Muscle of leg (tissue), 11 donors: ENCODE results near the gene FAM163A. TPM values are rescaled to one million over a fixed set of nuclear protein-coding genes. Genes with fewer than 3 reads are reported as not detected.
"Not testable (repeated sequence)": the region's sequence is repeated elsewhere in the genome, so short reads cannot be mapped to it uniquely, and the experiment has no call there.

Experiments
- DNase-seq: peaks from one replicate; pipeline ENCODE4 v3.0.0; 2013
- H3K27ac ChIP-seq: one replicate; pipeline ENCODE4 v1.5.1; 2013; ENCODE audit warnings: mild to moderate bottlenecking, low read length, control low read depth
- H3K27me3 ChIP-seq: one replicate; pipeline ENCODE4 v1.6.1; 2013; ENCODE audit warnings: low read length; ENCODE audit not compliant: control insufficient read depth, insufficient read depth
- H3K36me3 ChIP-seq: one replicate; pipeline ENCODE4 v1.6.1; 2013; ENCODE audit warnings: low read length; ENCODE audit not compliant: control insufficient read depth, insufficient read depth
- H3K4me1 ChIP-seq: one replicate; pipeline ENCODE4 v1.6.1; 2013; ENCODE audit warnings: low read length; ENCODE audit not compliant: control insufficient read depth, insufficient read depth
- H3K4me3 ChIP-seq: one replicate; pipeline ENCODE4 v1.5.1; 2013; ENCODE audit warnings: low read length, control low read depth
- H3K9me3 ChIP-seq: replicated peaks from 2 replicates; pipeline ENCODE4 v1.6.1; 2013; ENCODE audit warnings: low read depth, low read length; ENCODE audit not compliant: control insufficient read depth
- WGBS: methylation state at CpG from one replicate; pipeline ENCODE4 v1.1.5; 2013; ENCODE audit warnings: missing lambda C conversion rate; ENCODE audit not compliant: insufficient coverage; 5-methylcytosine and 5-hydroxymethylcytosine counted together
- polyA plus RNA-seq, 8 donors: library from polyadenylated mRNA; unstranded; fragments of 120-200 nt; gene quantifications; one replicate each; pipeline versions ENCODE4 v1.2.1 to v1.2.3, GENCODE V29; 2013; ENCODE audit warnings: inconsistent platforms in 1 of 8, low replicate concordance in 1 of 8; ENCODE audit not compliant: insufficient read length in 8 of 8, insufficient read depth in 1 of 8
- total RNA-seq: library from RNA; stranded (reverse); fragments of 120-200 nt; gene quantifications from one replicate; pipeline ENCODE4 v1.2.4, GENCODE V29; 2013

The FAM163A gene
- total and polyA plus RNA-seq, 9 donors, result 0.27 to 1.00 (median 0.72) TPM

DNA sequence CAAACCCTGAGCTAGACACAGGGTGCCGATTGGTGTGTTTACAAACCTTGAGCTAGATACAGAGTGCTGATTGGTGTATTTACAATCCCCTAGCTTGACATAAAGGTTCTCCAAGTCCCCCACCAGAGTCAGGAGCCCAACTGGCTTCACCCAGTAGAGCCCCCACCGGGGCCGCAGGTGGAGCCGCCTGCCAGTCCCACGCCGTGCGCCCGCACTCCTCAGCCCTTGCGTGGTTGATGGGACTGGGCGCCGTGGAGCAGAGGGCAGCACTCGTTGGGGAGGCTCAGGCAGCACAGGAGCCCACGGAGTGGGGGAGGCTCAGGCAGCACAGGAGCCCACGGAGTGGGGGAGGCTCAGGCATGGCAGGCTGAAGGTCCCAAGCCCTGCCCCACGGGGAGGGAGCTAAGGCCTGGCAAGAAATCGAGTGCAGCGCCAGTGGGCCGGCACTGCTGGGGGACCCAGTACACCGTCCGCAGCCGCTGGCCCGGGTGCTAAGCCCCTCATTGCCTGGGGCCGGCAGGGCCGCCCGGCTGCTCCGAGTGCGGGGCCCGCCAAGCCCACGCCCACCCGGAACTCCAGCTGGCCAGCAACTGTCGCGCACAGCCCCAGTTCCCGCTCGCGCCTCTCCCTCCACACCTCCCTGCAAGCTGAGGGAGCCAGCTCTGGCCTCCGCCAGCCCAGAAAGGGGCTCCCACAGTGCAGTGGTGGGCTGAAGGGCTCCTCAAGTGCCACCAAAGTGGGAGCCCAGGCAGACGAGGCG lies 93.8 kb downstream of the FAM163A start:
- not testable (repeated sequence) for DNase-seq, H3K27ac ChIP-seq, H3K9me3 ChIP-seq, H3K36me3 ChIP-seq, H3K27me3 ChIP-seq, H3K4me3 ChIP-seq, H3K4me1 ChIP-seq
- WGBS, result 97% methylated on average over 29 of the region's 38 CpGs

DNA sequence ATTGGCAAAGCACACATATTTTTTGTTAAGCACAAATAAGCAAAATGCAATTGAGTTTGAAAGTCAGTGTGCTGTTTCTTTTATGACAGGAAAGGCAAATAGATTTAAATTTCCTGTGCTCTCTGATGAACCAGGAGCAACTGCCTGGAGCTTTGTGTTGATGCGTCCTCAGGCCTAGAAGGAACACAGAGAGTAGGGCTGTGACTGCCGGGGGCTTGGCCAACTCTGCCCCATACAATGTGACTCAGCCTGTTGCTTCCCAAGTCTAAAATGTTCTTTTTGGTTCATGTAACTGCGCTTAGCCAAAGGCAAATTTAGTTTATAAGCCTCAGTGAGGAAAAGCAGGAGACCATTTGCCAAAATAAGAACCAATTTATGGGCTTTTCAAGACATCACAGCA lies 97.0 kb downstream of the FAM163A start:
- peaks cover 8% of the 10 kb centered on the region for H3K36me3 ChIP-seq

DNA sequence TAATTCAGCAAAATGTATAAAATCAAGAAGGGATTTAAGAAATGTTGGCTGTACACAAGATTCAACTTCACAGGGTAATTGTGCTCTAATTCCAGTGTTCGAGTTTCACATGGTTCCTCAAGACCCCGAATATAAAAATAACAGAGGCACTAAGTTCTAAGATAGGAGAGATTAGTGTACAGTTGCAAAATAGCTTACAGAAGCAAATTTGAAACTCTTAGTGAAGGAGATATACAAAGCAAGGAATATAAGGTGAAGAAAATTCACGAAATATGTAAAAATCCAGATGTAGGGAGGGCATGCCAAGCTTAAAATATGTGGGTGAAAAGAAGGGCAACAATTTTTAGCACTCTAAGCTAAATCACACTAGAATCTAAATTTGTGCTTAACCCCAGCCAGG lies 105.1 kb downstream of the FAM163A start:
- Histone ChIP-seq H3K4me1 (no peaks in the 10 kb centered on the region), H3K9me3 (no peaks in the 10 kb centered on the region), H3K36me3 (peaks cover 40% of the 10 kb centered on the region), H3K4me3 (no peak overlapping the region), H3K27ac (no peak overlapping the region), H3K27me3 (no peaks in the 10 kb centered on the region)
- no peak for DNase-seq
- no CpG with 5 or more reads among the region's 3 CpGs for WGBS

More for the DNA sequence above, 97.0 kb downstream of the FAM163A start:
- DNase-seq, result no peak
- H3K4me3 ChIP-seq, result no peak overlapping the region
- H3K9me3 ChIP-seq, result no peaks in the 10 kb centered on the region
- H3K27me3 ChIP-seq, result no peaks in the 10 kb centered on the region
- no peaks in the 10 kb centered on the region for H3K4me1 ChIP-seq
- H3K27ac ChIP-seq, result no peak overlapping the region
- 100% methylated on average over 2 of the region's 3 CpGs for WGBS

DNA sequence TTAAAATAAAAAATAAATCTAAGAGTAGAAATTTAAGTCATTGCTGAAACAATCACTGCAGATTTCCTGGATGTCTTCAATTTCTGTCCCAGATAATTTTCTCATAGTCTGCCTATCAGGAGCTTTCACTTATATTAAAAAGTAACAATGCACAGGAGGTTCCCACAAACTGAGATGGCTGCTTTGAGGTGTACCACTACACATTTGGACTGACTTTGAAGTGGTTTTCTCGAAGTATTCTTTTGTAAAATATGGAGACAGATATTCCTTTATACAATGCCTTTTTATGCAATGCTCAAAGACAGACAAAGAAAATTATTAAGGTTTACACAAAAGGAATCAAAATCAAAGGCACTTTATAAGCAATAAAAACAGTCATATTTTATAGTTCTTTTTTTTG lies 110.0 kb downstream of the FAM163A start:
- no peaks in the 10 kb centered on the region for H3K9me3 ChIP-seq
- H3K4me3 ChIP-seq, result no peak overlapping the region
- no peak overlapping the region for H3K27ac ChIP-seq
- no peaks in the 10 kb centered on the region for H3K4me1 ChIP-seq
- peaks cover 39% of the 10 kb centered on the region for H3K36me3 ChIP-seq
- DNase-seq, result no peak
- H3K27me3 ChIP-seq, result no peaks in the 10 kb centered on the region
- WGBS, result no CpG with 5 or more reads among the region's 1 CpG

DNA sequence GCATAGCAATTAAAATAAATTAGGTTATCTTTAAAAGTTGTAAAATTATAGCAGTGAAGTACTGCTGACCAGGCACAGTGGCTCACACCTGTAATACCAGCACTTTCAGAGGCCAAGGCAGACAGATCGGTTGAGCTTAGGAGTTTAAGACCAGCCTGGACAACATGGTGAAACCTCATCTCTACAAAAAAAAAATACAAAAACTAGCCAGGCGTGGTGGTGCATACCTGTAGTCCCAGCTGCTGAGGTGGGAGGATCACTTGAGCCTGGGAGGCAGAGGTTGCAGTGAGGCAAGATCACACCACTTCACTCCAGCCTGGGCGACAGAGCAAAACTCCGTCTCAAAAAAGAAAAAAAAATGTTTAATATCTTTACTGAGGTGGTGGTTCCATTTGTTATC lies 112.7 kb downstream of the FAM163A start:
- H3K27me3 ChIP-seq, DNase-seq, H3K9me3 ChIP-seq, H3K4me1 ChIP-seq, H3K27ac ChIP-seq, H3K4me3 ChIP-seq: not testable (repeated sequence)
- peaks cover 29% of the 10 kb centered on the region for H3K36me3 ChIP-seq
- WGBS, result no CpG with 5 or more reads among the region's 4 CpGs

DNA sequence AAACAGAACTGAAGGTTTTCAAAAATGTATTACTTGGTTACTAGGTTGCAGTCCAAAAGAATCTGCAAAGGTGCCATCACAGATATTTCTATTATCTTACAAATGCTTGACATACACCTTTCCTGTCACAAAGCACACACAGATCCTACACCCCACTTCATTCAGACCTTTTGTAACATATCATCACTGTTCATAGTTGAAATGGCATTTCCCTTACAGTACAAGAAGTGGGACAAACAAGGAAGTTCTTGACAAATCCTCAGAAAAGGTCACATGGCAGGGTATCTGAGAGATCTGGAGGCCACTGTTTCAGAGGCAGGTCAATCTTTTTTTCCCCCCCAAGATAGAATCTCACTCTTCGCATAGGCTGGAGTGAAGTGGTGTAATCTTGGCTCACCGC lies 113.2 kb downstream of the FAM163A start:
- no peaks in the 10 kb centered on the region for H3K9me3 ChIP-seq
- no peaks in the 10 kb centered on the region for H3K27me3 ChIP-seq
- H3K27ac ChIP-seq, result no peak overlapping the region
- peaks cover 26% of the 10 kb centered on the region for H3K36me3 ChIP-seq
- no peak overlapping the region for H3K4me3 ChIP-seq
- 100% methylated on average over 2 of the region's 2 CpGs for WGBS
- H3K4me1 ChIP-seq, result no peaks in the 10 kb centered on the region
- DNase-seq, result no peak

DNA sequence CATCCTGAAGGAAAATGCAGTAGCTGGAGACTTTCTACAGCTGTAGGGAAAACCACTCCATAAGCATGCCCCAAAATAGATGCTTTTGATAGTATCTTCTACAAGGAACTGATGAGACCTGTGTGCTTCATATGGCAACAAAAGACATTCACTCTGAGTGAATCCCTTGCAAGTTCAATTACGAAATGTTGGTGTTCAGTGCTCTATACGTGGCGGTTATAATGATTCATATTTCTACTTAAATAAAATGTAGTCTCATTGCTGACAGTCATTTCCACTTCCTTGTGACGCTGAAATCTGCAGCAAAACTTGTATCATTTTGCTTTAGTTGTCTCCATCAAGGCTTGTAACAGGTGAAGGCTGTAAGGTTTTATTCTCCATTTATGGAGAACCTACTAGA lies 113.9 kb downstream of the FAM163A start:
- no peaks in the 10 kb centered on the region for H3K27me3 ChIP-seq
- peaks cover 22% of the 10 kb centered on the region for H3K36me3 ChIP-seq
- no peak for DNase-seq
- H3K4me1 ChIP-seq, result no peaks in the 10 kb centered on the region
- WGBS, result no CpG with 5 or more reads among the region's 4 CpGs
- no peak overlapping the region for H3K27ac ChIP-seq
- H3K4me3 ChIP-seq, result no peak overlapping the region
- H3K9me3 ChIP-seq, result no peaks in the 10 kb centered on the region

DNA sequence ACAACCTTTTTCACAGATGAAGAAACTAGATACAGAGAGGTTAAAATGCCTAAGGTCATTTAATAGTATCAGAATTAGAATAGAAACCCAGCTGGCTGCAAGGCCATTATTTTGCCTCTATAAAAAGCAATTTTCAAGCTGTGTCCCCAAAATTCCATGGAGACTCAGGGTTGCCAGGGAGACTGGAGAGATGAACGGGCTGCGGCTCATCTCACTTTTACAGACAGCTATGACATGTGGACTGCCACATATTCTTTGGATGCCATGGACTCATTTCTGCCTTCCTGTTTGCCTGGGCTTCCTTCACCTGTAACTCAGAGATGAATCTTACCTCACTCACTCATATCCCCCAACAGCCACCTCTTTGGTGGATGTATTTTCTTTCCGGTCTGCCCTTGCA lies 117.6 kb downstream of the FAM163A start:
- Histone ChIP-seq H3K9me3 (no peaks in the 10 kb centered on the region), H3K27me3 (no peaks in the 10 kb centered on the region), H3K36me3 (peaks cover 41% of the 10 kb centered on the region), H3K4me1 (no peaks in the 10 kb centered on the region), H3K4me3 (no peak overlapping the region), H3K27ac (no peak overlapping the region)
- no peak for DNase-seq
- WGBS, result 50% methylated on average over 2 of the region's 3 CpGs

DNA sequence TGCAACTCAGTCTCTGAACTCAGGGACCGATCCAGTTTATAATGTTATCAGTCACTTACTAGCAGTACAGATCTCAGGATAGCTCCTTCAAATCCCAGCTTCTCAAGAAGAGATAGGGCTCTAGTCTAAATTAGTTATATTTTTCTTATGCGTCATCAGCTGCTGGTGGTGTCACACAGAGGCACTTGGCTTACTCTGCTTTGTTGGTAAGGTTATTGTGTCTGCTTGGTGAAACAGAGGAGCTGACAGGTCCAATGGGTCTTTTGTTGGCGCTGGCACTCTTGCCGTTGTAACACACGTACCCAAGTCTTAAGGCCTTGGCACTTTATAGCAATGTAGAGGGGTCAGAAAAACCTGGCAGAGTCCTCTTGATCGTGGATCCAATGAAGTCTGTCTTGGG lies 122.3 kb downstream of the FAM163A start:
- Histone ChIP-seq H3K36me3 (peaks cover 50% of the 10 kb centered on the region), H3K27ac (no peak overlapping the region), H3K4me3 (no peak overlapping the region), H3K4me1 (no peaks in the 10 kb centered on the region), H3K9me3 (no peaks in the 10 kb centered on the region), H3K27me3 (no peaks in the 10 kb centered on the region)
- DNase-seq, result no peak
- WGBS, result 100% methylated on average over 3 of the region's 6 CpGs
